HG02763 (cell line): Measurements from ENCODE around the gene ZNF692.
"Not testable (repeated sequence)": the region's sequence is repeated elsewhere in the genome, so short reads cannot be mapped to it uniquely, and the experiment has no call there.

Source experiments
- ATAC-seq: cut with Tn5 transposase; IDR thresholded peaks from one replicate; pipeline ENCODE4 v1.9.1; 2021; ENCODE audit warnings: mild to moderate bottlenecking, moderate library complexity; ENCODE audit not compliant: unreplicated experiment

Gene ZNF692

DNA sequence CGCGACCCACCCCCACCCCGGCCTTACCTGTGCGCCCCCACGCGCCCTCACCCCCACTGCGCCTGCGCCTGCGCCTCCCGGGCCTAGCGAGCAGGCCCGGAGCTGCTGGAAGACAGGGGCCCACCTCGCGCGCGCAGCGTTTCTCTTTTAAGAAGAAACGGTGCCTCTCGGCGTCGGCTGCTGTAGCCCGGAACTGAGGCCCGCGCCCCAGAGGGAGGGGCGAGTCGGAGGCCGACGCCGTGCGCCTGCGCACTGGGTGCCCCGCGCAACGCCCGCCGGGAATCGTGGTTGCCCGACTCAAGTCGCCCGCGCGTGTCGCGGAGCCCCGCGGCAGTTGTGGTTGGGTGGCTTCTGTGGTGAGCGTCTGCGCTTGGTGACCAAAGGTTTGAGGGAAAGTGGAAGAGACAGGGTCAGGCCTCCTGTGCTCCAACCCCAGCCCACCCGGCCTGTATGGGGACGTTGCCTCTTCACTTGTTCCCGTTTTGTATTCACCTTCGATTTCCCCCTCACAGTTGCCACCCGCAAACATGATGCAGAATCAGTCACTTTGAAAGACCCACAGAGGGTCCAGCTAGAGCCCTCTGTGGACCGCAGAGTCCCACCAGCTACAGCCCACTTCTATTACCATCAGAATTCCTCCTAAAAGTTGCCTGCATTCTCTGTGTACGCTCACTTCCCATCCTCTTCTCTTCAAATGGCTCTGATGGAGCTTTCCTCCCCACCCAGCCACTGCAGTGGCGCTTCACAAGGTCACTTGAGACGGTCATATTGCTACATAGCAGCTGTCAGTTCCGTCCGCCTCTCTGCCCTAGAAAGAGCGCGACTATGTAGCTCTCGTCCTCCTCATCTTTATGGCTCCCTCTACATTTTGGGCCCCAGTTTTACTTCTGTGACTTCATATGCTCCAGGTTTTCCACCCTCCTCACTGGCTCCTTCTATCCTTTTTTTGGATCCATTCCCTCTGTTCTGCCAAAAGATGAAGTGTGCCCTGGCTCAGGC lies at the start of gene ZNF692:
ZNF692 (minus strand) TSS at position 195 of the 999 bp plus-strand sequence. CDS start 776 bp downstream, outside the sequence.
- peak; percentile 85 for ATAC-seq

GRCh38 chr1:248906753-248907661 lies 48.1 kb upstream of the ZNF692 start:
- peak; percentile 24 for ATAC-seq

DNA sequence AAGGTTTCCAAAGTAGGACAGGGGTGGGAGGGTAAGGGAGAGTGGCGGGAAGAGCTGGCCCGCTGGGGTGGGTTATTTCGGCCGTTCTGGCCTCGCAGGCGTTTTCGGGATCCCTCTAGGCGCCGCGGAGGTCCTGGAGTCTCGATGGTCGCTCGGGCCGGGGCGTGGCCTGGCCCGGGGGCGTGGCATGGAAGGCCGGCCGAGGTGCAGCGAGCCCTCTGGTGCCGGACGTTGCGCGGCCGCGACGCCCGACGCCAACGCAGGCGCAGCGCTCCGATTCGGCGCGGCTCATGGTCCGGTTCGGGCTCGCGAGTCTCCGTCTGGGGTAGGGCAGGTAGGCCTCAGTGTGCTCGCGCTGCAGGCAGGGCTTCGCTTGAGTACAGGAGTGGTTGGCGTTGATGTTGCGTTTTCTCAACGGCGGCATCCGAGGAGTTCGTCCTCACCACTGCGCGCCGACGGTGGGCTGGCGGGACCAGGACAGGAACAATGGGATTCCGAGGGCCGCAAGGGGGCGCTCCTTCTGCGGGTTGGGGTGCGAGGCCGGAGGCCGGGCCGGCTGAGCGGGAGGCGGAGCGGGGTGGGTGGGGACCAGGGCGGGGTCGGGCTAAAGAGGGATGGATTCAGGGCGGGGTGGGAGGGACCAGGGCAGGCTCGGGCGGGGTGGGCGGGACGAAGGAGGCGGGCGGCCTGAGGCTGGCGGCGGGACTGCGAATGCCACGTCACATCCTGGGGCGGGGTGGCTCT lies 47.3 kb upstream of the ZNF692 start, which contains the start of gene PGBD2:
PGBD2 (plus strand) TSS at position 227 of the 744 bp plus-strand sequence. CDS start 7,628 bp downstream, outside the sequence.
- peak; percentile 89 for ATAC-seq

DNA sequence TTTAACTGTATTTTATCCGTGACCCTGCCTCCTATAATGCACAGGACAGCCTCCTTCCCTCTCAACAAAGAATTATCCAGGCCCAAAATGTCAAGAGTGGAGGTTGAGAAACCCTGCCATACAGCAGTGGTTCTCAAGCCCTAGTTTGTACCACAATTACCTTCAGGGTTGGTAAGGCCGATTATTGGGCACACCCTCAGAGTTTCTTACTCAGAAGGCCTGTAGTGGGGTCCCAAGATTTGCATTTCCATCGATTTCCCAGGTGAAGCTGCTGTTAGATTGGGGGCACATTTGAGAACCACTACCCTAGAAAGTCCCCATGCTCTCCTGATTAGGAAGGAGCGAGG lies 46.8 kb upstream of the ZNF692 start:
- no peak for ATAC-seq

- no peak for ATAC-seq
Measured at GRCh38 chr1:248904437-248905216, 45.7 kb upstream of the ZNF692 start.

DNA sequence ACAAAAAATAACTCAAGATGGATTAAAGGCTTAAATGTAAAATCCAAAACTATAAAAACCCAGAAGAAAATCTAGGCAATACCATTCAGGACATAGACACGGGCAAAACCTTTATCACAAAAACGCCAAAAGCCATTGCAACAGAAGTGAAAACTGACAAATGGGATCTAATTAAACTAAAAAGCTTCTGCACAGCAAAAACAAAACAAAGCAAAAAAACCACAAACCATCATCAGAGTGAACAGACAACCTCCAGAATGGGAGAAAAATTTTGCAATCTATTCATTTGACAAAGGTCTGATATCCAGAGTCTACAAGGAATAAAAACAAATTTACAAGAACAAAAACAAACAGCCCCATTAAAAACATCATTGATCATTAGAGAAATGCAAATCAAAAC lies 42.7 kb upstream of the ZNF692 start:
- ATAC-seq, result no peak

DNA sequence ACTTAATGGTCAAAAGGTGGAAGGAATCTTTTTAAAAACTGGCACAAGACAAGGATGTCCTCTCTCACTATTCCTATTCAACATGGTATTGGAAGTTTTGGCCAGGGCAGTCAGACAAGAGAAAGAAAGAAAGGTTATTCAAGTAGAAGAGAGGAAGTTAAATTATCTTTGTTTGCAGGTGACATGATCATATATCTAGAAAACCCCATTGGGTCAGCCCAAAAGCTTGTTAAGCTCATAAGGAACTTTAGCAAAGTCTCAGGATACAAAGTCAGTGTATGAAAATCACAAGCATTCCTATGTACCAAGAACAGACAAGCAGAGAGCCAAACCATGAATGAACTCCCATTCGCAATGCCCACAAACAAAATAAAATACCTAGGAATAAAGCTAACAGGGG lies 41.8 kb upstream of the ZNF692 start:
- ATAC-seq, result no peak

GRCh38 chr1:248897412-248898337 lies 38.8 kb upstream of the ZNF692 start:
- ATAC-seq, result no peak

- ATAC-seq, result no peak
Measured at GRCh38 chr1:248894837-248895236, 36.0 kb upstream of the ZNF692 start.

- no peak for ATAC-seq
Measured at GRCh38 chr1:248892590-248892989, 33.7 kb upstream of the ZNF692 start.

DNA sequence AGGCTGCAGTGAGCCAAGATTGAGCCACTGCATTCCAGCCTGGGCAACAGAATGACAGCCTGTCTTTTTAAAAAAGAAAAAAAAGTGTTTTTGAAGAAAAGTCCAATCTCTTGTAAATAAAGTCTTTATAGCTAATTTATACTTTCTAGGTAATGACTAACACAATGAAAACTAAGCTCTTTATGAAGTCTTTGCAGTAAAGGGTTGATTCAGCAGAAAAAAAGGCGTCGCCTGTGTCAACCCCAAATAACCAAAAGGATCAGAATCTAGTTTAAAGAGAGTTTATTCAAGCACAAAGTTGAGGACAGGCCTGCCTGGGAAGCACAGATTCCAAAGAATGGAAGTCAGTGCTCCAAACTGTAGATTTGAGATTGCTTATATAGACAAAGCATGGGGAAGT lies 32.9 kb upstream of the ZNF692 start:
- ATAC-seq, result no peak

DNA sequence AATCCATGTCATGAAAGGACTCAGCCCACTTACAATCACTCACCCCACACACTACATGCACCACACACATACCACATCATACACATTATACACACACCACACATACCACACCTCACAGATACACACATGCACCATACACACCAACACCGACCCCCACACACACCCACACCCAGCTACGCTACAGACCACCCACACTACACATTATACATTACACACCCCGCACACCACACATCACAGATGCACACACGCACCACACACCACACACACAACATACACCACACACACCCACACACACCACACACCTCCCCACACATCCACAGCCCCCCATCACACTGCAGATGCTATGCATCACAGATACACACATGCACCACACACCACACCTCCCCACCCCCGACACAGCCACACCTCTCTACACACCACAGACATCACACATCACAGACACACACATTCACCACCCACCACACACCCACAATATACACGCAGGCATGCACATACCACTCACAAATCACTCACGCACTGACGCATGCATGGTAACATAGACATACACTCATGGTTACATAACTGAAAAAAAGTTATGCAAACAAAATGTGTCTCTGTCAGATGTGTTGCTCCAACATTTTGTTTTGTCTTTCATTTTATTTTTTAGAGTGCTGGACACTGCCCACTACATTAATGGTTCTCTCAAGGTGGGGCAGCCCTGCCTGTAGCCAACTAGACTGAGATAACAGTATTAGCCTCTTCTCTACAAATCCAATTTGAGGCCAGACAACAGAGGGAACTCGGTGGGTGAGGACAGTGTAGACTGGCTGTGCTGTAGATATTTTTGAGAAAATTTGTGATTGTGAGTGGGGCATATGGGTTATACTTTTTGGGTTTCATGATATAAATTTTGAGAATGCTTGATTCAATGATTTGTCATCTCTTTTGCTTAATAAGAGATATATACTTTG lies 31.9 kb upstream of the ZNF692 start:
- ATAC-seq, result no peak

GRCh38 chr1:248889914-248890243 lies 31.0 kb upstream of the ZNF692 start:
- ATAC-seq, result not testable (repeated sequence)

DNA sequence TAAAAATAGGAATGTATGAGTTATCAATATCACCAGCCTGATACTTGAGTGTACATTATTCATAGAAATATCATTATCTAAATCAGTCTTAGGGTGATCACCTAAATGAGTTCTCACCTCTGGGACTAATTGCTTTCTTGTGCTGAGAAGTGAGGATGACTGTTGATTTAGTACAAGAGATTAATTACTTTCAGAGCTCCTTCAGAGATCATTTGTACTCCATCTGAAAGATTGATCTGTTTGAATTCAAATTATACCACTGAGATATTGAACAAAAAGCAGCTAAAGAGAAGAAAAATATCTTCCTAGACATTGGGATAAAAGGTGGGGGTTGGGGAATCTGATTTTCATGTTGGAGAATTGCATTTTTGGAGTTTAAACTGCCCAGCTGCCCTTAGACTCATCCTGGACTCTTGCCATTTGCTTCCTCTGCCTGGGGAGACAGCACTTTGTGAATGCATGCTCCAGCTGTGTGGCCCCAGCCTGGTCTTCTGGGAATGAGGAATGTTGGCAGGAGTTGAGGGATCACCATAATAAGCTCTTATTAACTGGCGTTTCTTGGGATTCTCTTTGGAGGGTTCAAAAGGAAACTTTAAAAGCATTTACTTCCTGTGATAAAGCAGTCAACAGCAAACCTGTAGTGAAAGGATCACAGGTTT lies 27.5 kb upstream of the ZNF692 start:
- ATAC-seq, result no peak

DNA sequence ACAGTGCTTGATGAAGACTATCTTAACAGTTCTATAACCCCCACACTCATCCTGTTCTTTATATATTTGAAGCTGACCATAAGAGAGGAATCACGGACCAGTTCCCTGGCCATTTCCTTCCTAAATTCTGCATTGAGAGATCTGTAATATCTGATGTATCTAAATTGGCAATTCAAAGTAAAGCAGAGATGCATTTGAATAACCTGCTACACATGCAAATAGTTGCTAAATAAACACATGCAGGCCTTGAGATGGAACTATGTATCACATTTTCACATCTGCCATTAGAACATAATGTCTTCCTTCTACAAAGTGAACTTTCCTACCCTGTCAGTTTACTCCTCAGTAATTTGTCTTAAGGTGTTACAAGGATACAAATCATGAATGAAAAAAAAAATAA lies 26.8 kb upstream of the ZNF692 start:
- no peak for ATAC-seq

- no peak for ATAC-seq
Measured at GRCh38 chr1:248884632-248885295, 25.9 kb upstream of the ZNF692 start.

- not testable (repeated sequence) for ATAC-seq
Measured at GRCh38 chr1:248882427-248882826, 23.5 kb upstream of the ZNF692 start.
